RCC 7860 (cell line): ENCODE data around the gene INPP5D.

Experiments
- DNase-seq: peaks from one replicate; pipeline ENCODE4 v3.0.0-alpha.2; 2015; ENCODE audit warnings: low spot score
- FAIRE-seq: peaks from 2 replicates; lab custom pipeline; 2012; peaks lifted over from hg19 to GRCh38; lab: Jason Lieb, UNC

Gene INPP5D

DNA sequence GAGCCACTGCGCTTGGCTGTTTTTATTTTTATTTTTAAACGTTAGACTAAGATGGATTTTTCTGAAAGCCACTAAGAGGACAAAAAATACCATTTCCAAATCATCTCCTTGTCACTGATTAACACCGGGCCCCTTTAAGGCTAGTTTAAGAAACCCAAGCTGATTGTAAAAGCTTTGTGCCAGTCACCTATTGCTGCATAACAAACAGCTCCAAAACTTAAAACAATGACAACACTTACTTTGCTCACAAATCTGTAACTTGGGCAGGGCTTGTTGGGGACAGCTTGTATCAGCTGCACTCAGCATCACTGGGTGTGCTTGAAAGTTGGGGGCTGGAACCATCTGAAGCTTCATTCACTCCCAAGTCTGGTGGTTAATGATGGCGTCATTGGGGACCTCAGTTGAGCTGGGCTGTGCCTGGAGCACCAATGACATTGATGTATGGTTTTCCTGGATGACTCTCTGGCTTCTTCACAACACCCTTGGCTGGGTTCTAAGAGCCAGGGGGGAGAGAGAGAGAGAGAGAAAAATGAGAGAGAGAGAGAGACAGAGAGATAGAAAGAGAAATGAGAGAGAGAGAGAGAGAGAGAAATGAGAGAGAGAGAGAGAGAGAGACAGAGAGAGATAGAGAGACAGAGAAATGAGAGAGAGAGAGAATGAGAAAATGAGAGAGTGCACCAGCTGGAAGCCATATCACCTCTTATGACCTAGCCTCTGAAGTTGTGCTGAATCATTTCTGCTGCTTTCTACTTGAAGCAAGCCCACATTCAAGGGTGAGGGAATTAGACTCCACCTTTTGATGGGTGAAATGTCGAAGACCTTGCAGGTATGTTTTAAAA, 165.3 kb downstream of the INPP5D start:
- FAIRE-seq (no peak), DNase-seq (no peak)

DNA sequence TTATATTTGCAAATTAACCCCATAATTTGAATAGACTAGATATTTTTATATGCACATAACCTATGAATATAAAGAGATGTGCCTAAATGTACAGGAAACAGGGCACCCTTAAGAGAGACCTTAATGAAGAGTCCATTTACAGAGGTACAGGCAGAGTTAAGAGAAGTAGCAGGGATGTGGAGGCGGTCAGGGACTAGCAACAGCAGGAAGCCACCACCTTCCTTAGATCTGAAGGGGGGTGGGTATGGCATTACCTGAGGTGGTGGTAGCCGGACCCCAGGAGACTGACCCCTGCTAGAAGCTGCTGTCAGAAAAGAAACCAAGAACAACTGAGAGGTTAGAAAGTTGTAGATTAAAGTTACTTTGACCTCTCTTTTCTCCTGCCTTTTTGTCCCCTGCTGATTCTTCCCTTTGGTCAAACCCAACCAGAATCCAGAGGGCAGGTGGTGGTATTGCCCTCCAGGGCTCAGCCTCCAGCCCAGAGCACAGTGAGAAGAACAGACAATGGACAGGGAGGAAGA, 166.4 kb downstream of the INPP5D start:
- DNase-seq (no peak), FAIRE-seq (no peak)

DNA sequence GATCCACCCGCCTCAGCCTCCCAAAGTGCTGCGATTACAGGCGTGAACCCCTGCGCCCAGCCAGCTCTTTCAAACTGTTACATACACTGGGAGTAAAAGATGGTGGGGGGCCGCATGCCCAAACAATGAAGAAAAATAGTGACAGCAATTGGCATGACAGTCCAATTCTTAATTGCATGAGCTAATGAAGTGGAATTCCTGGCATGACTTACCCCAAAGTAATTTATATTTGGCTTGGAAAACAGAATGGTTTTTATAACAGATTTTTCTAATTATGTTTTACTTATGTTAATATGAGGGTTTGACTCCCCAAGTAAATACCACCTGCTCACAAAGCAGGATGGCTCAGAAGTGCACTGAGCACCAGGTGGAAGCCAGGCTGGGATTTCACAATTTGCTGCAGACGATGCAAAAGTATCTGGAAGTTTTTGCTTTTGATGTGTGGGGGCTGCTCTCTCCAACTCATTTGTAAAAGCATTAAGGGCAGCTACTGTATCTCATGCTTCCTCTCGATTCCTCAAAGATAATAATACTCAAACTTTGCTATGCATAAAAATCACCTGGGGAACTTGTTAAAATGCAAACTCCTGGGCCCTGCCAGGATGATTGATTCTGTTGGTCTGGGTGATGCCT, 167.3 kb downstream of the INPP5D start:
- FAIRE-seq (no peak), DNase-seq (no peak)

DNA sequence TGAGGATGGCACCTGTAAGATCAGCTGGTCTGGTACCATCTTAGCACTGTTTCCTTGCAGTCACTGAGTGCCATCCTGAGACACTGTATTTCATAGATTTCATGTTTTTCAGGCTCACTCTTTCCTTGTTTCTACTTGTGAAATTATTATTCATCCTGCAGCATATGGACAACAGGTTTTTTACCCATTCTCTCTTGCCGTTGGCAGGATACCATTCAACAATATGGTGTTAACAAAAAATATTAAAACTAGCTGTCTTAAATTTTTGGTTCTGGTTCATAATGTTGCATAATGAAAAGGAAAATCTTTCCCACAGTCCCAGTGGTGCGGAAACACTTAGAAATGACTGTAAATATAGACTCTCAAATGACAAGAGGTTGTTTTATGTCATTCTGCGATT, 168.2 kb downstream of the INPP5D start:
- DNase-seq, result no peak
- FAIRE-seq, result no peak

DNA sequence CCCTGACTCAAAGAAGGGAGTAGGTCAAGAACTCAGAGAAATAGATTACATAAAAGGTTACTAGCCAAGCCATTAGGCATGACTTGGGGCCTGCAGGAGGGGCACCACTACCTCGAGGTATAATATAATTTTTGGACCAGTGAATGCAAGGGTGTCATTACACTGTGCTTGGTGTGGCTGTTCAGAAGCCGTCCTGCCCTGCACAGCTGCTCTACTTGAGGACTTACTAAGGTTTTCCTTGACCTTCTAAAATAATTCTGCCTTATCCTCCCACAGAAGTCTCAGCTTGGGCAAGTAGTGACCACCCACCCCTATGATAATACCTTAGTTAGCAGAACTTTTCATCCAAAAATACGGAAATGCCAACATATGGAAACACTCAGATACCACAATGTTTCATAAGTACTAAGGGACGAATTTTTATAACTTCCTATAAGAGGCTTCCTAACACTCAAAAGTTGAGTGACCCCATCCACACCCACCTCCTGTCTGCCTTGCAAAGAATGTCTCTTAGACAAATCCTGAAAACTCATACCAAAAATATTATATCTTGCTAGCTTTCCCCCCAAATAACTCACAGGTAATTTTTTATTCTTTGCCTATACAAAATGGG, 173.6 kb downstream of the INPP5D start:
- DNase-seq, result no peak

DNA sequence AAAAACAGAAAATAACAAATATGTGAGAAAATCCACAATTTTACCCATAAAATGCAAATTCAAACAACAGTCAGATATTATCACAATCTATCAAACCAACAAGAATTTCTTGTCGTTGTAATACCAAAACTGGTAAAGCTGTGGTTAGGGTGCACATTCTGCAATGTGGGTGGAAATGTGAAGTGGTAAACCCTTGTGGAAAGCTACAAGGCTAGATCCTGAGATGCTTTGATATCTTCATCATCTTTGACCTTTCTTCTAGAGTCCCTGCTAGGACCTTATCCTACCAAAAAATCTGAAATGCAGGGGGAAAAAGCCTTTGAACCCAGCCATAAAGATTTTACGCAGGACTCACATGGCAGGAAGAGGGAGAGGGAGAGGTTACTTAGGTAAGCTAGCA, 174.1 kb downstream of the INPP5D start:
- DNase-seq (no peak), FAIRE-seq (no peak)

More for the DNA sequence above, 173.6 kb downstream of the INPP5D start:
- no peak for FAIRE-seq

DNA sequence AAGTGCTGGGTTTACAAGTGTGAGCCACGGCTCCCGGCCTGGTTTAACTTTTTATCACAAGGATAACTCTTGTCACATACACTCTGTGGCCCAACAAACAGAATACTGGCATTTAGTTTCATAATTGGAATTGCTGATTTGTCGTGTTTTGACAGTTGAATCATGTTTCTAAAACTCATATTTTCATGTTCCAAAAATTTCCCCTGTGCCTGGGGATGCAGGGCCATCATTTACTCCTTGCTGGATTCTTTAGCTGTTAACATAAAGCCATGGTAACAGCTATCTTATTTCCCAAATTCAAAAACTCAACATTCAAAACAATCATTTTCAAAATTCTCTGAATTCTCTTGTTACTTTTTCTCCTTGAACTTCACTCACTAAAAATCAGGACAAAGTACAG, 174.9 kb downstream of the INPP5D start:
- no peak for FAIRE-seq
- DNase-seq, result no peak

DNA sequence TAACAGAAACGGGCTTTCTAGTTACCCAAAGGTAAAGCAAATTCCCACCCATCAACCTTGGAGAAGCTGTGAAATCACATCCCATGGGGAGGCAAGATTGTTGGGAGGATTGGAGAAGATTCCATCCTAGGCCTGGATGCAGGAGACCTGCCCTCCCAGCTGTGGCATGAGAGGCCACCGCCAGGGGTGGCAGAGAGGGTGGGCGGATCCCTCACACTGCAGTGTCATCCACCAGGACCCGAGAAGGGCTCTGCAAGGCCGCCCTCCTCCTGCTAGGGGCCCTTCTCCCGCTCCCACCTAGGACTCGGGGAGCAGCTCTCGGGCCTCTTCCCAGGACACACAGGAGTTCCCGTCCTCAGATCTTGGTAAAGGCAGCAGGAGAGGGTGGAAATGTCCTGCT, 175.8 kb downstream of the INPP5D start:
- FAIRE-seq, result no peak
- no peak for DNase-seq

DNA sequence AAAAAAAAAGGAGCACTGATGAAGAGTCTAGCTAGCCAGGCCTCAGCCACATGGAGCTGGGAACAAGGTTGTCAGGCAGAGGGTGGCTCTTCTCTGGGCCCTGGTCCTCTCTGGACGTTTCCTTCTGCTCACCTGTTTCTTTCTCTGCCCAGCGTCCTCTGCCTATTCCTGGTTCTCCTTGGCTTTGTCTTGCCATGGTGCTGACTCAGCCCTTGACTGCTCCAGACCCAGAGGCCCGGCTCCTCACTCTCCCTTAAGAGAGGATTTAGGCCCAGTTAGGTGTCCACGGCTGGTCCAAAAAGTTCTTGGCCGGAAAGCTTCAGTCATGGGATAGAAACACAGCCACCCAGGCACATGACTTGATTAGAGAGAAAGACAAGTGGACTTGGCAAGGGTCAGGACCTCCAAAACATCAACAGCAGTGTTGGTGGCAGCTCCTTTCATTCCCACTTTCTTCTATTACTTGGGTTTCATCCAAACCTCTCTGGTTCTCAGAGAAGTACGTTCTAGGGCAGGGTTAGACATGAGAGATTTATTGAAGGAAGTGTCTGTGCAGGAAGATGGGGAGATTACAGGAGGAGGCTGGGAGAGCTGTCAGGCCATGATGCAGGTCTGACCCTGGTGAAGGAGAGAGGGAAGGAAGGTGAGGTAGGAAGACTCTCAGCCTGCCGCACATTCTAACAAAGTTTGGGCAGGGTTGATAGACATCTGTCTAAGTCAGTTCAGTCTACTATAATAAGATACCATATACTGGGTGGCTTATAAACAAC, 176.9 kb downstream of the INPP5D start:
- DNase-seq, result no peak
- no peak for FAIRE-seq

DNA sequence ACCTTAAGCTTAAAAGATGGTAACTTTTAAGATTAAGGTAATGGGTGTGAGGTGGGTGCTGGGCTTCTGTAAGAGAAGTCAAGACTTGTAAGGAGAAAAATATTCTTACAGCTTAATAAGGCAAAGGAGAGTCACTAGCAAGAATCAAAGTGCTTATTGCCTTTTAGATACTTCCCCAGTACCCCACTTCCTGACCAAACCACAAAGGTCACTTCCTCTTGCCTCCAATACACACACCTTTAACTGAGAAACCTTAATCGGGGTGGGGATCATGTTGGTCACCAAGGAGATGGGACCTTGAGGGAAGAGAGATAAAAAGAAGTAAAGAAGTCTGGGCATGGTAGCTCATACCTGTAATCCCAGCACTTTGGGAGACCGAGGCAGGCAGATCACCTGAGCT, 180.8 kb downstream of the INPP5D start:
- no peak for FAIRE-seq
- no peak for DNase-seq

DNA sequence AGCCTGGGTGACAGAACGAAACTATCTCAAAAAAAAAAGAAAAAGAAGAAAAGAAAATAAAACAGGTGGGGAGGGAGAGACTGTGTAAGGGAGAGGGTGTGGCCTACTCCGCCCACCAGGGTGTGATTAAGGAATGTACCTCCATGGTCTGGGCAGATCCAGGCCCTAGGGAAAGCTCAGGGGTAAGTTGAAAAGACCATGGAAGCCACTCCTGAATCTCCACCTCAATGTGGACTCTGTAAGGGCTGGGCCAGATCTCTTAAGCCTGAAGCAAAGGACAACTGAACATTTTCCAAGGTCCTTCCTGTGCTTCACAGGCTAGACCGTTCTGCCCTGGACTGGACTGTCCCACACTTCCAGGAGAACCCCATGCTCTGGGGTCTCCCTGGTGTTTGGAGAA, 181.7 kb downstream of the INPP5D start:
- no peak for DNase-seq
- no peak for FAIRE-seq

DNA sequence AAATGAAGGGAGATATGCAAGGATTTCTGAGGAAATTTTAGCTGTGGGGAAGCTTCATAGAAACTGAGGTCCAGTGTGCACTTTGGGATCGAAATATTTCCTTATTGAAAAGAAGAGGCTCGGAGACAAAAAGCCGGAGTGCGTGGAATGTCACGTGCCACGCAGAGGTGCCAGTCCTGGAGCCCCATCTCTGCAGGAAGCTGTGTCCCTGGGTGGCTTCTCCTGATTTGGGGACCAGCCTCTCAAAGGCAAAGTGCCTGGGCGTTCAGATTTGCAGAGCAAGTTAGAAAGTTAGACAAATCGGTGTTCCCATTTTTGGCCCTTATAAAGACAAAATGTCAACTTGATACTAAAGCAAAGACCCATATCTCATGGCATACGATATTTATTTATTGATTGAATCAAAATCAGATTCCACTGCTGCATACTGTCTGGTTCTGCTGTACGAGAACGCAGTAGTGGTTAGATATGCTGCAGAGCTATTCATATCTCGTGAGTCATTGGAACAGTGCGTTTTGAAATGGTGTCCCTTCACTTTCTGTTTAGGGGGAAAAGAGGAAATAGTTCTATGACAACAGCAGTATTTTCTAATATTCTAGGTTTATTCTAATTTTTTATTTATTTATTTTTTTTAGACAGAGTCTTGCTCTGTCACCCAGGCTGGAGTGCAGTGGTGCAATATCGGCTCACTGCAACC, 182.2 kb downstream of the INPP5D start:
- no peak for FAIRE-seq

DNA sequence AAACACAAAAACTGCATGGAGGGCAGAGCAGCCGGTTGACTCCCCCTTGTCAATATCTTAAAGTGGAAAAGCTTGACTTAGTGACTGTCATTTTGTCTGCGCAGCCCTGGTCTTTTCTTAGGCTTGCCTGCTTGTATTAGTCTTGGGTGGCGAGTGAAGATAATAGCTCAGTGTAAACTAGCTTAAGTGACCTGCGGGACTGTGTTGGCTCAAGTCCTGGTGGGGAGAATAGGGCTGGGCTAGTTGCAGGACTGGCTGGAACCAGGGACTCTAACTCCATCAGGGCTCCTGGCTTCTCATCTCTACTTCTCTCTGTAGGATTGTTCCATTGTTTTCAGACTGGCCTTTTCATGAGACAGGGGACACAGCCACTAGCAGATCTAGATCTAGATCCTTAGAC, 183.2 kb downstream of the INPP5D start:
- FAIRE-seq (no peak), DNase-seq (no peak)

More for the DNA sequence above, 182.2 kb downstream of the INPP5D start:
- DNase-seq, result no peak

DNA sequence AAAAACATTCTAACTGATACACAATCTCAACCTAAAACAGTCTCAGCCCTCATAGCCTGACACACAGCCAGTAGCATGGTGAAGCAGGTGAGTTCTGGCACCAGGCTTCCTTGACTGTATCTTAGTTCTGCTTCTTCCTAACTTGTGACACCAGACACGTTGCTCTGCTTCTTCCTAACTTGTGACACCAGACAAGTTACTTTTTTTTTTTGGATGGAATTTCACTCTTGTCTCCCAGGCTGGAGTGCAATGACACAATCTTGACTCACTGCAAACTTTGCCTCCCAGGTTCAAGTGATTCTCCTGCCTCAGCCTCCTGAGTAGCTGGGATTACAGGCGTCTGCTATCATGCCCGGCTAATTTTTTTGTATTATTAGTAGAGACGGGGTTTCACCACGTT, 184.7 kb downstream of the INPP5D start:
- DNase-seq, result peak; percentile 25
- FAIRE-seq, result no peak

DNA sequence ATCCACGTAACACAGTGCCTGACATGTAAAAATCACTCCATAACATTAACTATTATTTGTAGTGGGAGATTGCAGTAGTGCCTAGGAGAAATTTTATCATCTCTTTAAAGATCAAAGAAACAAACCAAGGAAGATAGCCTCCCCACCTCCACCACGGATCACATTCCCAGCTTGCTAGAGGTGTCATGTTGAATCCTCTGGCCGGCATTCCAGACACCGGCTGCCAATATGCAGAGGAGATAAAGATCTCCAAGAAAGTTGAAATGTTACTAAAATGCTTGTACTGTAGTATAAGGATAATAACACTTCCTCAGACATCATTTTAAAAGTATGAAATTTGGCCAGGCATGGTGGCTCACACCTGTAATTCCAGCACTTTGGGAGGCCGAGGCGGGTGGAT, 185.3 kb downstream of the INPP5D start:
- FAIRE-seq, result no peak
- no peak for DNase-seq

DNA sequence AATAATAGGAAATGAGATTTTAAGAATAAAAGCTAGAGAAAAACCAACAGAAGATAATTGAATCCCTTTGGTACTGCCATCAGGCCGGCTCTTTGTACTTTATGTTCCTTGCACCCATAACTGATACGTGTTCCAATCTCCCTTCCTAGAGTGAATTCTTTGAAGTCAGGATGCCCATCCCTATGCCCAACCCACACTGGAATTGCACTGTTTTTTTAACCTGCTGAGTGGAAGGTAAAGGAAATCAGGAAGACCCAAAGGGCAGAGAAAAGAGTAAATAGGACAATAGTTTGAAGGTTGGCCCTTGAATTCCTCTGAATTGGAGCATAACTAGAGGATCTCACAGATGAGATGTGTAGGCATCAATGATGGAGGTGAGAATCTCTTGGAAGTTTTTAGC, 187.0 kb downstream of the INPP5D start:
- DNase-seq, result no peak

DNA sequence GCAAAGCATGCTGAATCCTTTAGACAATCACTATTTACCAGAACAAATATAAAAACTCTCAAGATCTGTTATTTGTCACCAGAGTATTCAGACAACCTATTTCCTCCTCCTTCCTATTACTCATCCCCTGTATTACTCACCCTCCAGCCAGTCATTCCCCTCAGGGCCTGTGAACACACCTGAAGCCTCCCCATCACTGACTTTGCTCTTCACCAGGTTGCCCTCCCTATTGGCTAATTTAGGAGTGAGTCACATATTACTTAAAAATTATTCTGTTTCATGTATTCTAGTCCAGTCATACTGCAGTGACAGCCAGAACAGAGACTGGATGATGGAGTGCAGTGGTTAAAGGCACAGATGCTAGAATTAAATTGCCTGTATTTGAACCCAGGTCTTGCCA, 187.6 kb downstream of the INPP5D start:
- FAIRE-seq (peak; percentile 81), DNase-seq (peak; percentile 86)

More for the DNA sequence above, 187.0 kb downstream of the INPP5D start:
- FAIRE-seq, result no peak

DNA sequence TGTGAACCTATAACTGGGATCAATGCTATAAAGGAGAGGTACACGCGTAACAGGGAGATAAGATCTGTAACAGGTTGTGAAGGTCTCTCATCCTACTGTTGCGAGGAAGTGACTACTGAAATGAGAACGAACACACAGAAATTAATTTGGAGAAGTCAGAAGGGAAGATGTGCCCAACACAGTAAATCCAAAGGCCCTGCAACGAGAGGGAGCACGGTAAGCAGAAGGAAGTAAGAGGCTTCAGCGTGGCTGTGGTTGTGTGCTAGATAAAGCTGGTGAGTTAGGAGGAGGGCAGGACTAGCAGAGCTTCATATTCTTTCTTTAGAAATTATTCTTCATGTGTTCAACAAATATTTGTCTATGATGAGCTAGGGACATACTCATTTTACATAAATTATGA, 188.9 kb downstream of the INPP5D start:
- DNase-seq, result no peak
- no peak for FAIRE-seq

DNA sequence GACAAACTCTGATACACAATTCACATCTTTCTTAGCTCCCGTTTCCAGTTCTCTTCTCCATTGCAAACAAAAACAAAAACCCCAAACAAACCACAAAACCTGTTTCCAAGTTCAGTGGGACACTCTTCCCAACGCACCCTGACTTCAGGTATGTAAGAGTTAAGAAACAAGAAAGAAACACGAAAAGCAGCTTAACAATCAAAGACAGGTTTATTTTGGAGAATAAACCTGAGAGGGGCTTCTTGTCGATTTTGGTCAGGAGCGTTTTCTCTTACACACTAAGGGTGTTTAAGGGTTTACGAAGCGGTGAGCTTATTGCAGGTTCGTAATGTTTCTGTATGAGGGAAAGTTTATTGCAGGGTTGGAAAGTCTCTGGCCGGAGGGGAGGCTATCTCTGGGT, 190.4 kb downstream of the INPP5D start:
- FAIRE-seq (no peak), DNase-seq (no peak)

DNA sequence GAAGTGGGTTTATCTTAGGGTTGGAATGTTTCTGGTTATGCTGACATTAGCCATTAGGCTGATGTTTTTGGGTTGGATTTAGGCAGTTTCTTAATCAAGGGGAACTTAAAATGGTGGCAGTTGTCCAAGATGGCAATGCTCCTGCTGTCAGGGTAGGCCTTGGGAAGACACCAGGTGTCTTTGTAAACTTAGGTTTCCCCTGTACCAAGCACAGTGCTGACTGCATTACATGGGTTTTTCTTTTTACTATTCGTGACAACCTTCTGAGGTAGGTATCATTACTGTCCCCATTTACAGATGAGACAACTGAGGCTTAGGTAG, 190.8 kb downstream of the INPP5D start:
- DNase-seq (no peak), FAIRE-seq (no peak)
